Activated T-cell treated with anti-CD3 and anti-CD28 coated beads, Interleukin-2, amount 50 U/mL, for 24 hours (primary cell): ENCODE data around the gene ZNF865.

Source experiments
- DNase-seq: peaks from one replicate; pipeline ENCODE4 v3.0.0-alpha.2; 2020
- H3K27ac Mint-ChIP-seq: 2 replicates; pipeline ENCODE4 v1.8.0; 2020; ENCODE audit warnings: mild to moderate bottlenecking, mixed read lengths
- H3K27me3 Mint-ChIP-seq: 2 replicates; pipeline ENCODE4 v1.8.0; 2020; ENCODE audit warnings: mixed read lengths
- H3K36me3 Mint-ChIP-seq: 2 replicates; pipeline ENCODE4 v1.8.0; 2020; ENCODE audit warnings: low read depth, mixed read lengths
- H3K4me1 Mint-ChIP-seq: 2 replicates; pipeline ENCODE4 v1.8.0; 2020; ENCODE audit warnings: low read depth, mixed read lengths
- H3K4me3 Mint-ChIP-seq: 2 replicates; pipeline ENCODE4 v1.8.0; 2020; ENCODE audit warnings: mild to moderate bottlenecking, moderate library complexity, mixed read lengths
- H3K9me3 Mint-ChIP-seq: 2 replicates; pipeline ENCODE4 v1.8.0; 2020; ENCODE audit warnings: mixed read lengths

Gene ZNF865

DNA sequence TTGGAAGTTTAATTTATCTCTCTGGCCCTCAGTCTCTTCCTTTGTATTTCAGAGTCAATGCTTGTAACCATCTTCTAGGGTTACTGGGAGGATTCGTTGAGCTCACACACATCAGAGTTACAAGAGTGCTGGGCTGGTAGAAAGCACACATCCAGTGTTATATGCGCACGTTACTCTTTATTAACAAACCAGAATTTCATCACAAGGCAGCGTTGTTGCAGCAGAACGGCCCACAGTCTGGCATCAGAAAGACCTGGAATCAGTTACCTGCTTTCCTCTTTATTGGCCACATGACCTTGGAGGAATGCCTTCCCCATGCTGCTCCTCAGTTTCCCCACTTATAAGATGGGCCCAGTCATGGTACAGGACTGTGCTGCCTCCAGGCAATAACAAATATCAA, 3.9 kb downstream of the ZNF865 start:
- no peak overlapping the region for H3K4me3 Mint-ChIP-seq
- no peaks in the 10 kb centered on the region for H3K27me3 Mint-ChIP-seq
- no peak for DNase-seq
- peaks cover 62% of the 10 kb centered on the region for H3K4me1 Mint-ChIP-seq
- H3K9me3 Mint-ChIP-seq, result no peaks in the 10 kb centered on the region
- H3K27ac Mint-ChIP-seq, result peak overlapping the region; percentile 6
- peaks cover 69% of the 10 kb centered on the region for H3K36me3 Mint-ChIP-seq

- Mint-ChIP-seq H3K4me3 (no peak overlapping the region), H3K9me3 (no peaks in the 10 kb centered on the region), H3K27ac (peak overlapping the region; percentile 67)
Observed at GRCh38 chr19:55611300-55611982, 6.0 kb downstream of the ZNF865 start.

GRCh38 chr19:55611983-55612645, 6.7 kb downstream of the ZNF865 start:
- Mint-ChIP-seq H3K27me3 (no peaks in the 10 kb centered on the region), H3K4me1 (peaks cover 45% of the 10 kb centered on the region), H3K36me3 (peaks cover 72% of the 10 kb centered on the region), H3K4me3 (no peak overlapping the region), H3K27ac (peak overlapping the region; percentile 67), H3K9me3 (no peaks in the 10 kb centered on the region)
- DNase-seq, result no peak

More at GRCh38 chr19:55611300-55611982, 6.0 kb downstream of the ZNF865 start:
- DNase-seq, result no peak
- Mint-ChIP-seq H3K4me1 (peaks cover 51% of the 10 kb centered on the region), H3K27me3 (no peaks in the 10 kb centered on the region), H3K36me3 (peaks cover 73% of the 10 kb centered on the region)

GRCh38 chr19:55613396-55613795, 7.9 kb downstream of the ZNF865 start:
- Mint-ChIP-seq H3K27me3 (no peaks in the 10 kb centered on the region), H3K4me3 (no peak overlapping the region), H3K4me1 (peaks cover 35% of the 10 kb centered on the region), H3K36me3 (peaks cover 72% of the 10 kb centered on the region), H3K27ac (no peak overlapping the region), H3K9me3 (no peaks in the 10 kb centered on the region)
- no peak for DNase-seq

DNA sequence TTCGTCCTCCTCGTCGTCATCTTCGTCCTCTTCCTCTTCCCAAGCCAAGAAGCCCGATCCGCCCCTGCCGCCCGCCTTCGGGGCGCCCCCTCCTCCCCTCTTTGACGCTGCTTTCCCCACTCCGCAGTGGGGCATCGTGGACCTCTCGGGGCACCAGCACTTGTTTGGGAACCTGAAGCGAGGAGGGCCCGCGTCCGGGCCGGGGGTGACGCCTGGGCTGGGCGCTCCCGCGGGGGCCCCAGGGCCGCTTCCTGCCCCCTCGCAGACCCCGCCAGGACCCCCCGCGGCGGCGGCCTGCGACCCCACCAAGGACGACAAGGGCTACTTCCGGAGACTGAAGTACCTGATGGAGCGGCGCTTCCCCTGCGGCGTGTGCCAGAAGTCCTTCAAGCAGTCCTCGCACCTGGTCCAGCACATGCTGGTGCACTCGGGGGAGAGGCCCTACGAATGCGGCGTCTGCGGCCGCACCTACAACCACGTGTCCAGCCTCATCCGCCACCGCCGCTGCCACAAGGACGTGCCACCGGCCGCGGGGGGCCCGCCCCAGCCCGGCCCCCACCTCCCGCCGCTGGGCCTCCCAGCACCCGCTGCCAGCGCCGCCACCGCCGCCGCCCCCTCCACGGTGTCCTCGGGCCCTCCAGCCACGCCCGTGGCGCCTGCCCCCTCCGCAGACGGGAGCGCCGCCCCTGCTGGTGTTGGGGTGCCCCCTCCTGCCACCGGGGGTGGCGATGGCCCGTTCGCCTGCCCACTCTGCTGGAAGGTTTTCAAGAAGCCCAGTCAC, 8.7 kb downstream of the ZNF865 start:
- Mint-ChIP-seq H3K27ac (no peak overlapping the region), H3K27me3 (no peaks in the 10 kb centered on the region), H3K9me3 (no peaks in the 10 kb centered on the region), H3K36me3 (peaks cover 65% of the 10 kb centered on the region), H3K4me3 (no peak overlapping the region), H3K4me1 (peaks cover 30% of the 10 kb centered on the region)
- DNase-seq, result no peak

DNA sequence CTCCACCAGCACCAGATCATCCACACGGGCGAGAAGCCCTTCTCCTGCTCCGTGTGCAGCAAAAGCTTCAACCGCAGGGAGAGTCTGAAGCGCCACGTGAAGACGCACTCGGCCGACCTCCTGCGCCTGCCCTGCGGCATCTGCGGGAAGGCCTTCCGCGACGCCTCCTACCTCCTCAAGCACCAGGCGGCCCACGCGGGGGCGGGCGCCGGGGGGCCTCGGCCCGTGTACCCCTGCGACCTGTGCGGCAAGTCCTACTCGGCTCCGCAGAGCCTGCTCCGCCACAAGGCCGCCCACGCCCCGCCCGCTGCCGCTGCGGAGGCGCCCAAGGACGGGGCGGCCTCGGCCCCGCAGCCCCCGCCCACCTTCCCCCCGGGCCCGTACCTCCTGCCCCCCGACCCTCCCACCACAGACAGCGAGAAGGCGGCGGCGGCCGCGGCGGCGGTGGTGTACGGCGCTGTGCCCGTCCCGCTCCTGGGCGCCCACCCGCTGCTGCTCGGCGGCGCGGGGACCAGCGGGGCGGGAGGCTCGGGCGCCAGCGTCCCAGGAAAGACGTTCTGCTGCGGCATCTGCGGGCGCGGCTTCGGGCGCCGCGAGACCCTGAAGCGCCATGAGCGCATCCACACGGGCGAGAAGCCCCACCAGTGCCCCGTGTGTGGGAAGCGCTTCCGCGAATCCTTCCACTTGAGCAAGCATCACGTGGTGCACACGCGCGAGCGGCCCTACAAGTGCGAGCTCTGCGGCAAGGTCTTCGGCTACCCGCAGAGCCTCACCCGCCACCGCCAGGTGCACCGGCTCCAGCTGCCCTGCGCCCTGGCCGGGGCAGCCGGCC, 9.5 kb downstream of the ZNF865 start:
- Mint-ChIP-seq H3K4me3 (no peak overlapping the region), H3K36me3 (peaks cover 64% of the 10 kb centered on the region), H3K4me1 (peaks cover 30% of the 10 kb centered on the region)

DNA sequence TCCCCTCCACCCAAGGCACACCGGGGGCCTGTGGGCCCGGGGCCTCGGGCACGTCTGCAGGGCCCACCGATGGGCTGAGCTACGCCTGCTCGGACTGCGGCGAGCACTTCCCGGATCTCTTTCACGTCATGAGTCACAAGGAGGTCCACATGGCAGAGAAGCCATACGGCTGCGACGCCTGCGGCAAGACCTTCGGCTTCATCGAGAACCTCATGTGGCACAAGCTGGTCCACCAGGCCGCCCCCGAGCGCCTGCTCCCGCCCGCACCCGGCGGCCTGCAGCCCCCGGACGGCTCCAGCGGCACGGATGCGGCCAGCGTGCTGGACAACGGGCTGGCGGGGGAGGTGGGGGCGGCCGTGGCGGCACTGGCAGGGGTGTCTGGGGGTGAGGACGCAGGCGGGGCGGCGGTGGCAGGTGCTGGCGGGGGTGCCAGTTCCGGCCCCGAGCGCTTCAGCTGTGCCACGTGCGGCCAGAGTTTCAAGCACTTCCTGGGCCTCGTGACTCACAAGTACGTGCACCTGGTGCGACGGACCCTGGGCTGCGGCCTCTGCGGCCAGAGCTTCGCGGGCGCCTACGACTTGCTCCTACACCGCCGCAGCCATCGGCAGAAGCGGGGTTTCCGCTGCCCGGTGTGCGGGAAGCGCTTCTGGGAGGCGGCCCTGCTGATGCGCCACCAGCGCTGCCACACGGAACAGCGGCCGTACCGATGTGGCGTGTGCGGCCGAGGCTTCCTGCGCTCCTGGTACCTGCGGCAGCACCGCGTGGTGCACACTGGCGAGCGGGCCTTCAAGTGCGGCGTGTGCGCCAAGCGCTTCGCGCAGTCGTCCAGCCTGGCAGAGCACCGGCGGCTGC, 10.3 kb downstream of the ZNF865 start:
- H3K27me3 Mint-ChIP-seq, result no peaks in the 10 kb centered on the region
- no peaks in the 10 kb centered on the region for H3K9me3 Mint-ChIP-seq
- H3K4me3 Mint-ChIP-seq, result no peak overlapping the region
- H3K27ac Mint-ChIP-seq, result no peak overlapping the region
- H3K36me3 Mint-ChIP-seq, result peaks cover 64% of the 10 kb centered on the region
- peaks cover 32% of the 10 kb centered on the region for H3K4me1 Mint-ChIP-seq
- DNase-seq, result no peak

More for the DNA sequence above, 9.5 kb downstream of the ZNF865 start:
- Mint-ChIP-seq H3K27ac (no peak overlapping the region), H3K9me3 (no peaks in the 10 kb centered on the region), H3K27me3 (no peaks in the 10 kb centered on the region)
- no peak for DNase-seq

DNA sequence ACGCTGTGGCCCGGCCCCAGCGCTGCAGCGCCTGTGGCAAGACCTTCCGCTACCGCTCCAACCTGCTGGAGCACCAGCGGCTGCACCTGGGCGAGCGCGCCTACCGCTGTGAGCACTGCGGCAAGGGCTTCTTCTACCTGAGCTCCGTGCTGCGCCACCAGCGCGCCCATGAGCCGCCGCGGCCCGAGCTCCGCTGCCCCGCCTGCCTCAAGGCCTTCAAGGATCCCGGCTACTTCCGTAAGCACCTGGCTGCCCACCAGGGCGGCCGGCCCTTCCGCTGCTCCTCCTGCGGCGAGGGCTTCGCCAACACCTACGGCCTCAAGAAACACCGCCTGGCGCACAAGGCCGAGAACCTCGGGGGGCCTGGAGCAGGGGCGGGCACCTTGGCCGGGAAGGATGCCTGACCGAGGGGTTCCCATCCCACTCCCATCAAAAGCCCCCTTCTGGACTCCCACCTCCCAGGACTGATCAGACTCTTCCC, 11.0 kb downstream of the ZNF865 start:
- peaks cover 63% of the 10 kb centered on the region for H3K36me3 Mint-ChIP-seq
- no peak overlapping the region for H3K4me3 Mint-ChIP-seq
- no peak overlapping the region for H3K27ac Mint-ChIP-seq
- H3K4me1 Mint-ChIP-seq, result peaks cover 32% of the 10 kb centered on the region
- DNase-seq, result no peak
- H3K27me3 Mint-ChIP-seq, result no peaks in the 10 kb centered on the region
- no peaks in the 10 kb centered on the region for H3K9me3 Mint-ChIP-seq

GRCh38 chr19:55617426-55617825, 12.0 kb downstream of the ZNF865 start:
- Mint-ChIP-seq H3K4me1 (peaks cover 22% of the 10 kb centered on the region), H3K27ac (no peak overlapping the region), H3K36me3 (peaks cover 54% of the 10 kb centered on the region), H3K9me3 (no peaks in the 10 kb centered on the region), H3K4me3 (no peak overlapping the region), H3K27me3 (no peaks in the 10 kb centered on the region)
- no peak for DNase-seq

DNA sequence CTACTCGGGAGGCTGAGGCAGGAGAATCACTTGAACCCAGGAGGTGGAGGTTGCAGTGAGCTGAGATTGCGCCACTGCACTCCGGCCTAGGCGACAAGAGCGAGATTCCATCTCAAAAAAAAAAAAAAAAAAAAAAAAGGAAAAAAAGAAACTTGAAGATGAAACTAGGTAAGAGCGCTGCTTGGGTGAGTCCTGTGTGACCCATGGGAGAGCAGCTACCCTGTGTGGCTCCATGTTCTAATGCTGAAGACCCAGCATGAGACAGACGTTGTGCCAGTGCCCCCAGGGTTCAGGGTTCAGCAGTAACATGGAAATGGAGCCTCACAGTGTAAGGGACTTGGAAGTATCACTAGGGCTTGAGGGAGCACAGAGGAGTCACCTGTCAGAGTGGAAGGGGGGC, 13.0 kb downstream of the ZNF865 start:
- H3K9me3 Mint-ChIP-seq, result no peaks in the 10 kb centered on the region
- no peak overlapping the region for H3K27ac Mint-ChIP-seq
- peaks cover 44% of the 10 kb centered on the region for H3K36me3 Mint-ChIP-seq
- H3K27me3 Mint-ChIP-seq, result no peaks in the 10 kb centered on the region
- H3K4me3 Mint-ChIP-seq, result no peak overlapping the region
- no peak for DNase-seq
- peaks cover 25% of the 10 kb centered on the region for H3K4me1 Mint-ChIP-seq

- no peaks in the 10 kb centered on the region for H3K9me3 Mint-ChIP-seq
- H3K36me3 Mint-ChIP-seq, result peaks cover 44% of the 10 kb centered on the region
- H3K4me3 Mint-ChIP-seq, result no peak overlapping the region
- peaks cover 31% of the 10 kb centered on the region for H3K4me1 Mint-ChIP-seq
- DNase-seq, result no peak
- no peaks in the 10 kb centered on the region for H3K27me3 Mint-ChIP-seq
- no peak overlapping the region for H3K27ac Mint-ChIP-seq
Observed at GRCh38 chr19:55619286-55619685, 13.8 kb downstream of the ZNF865 start.

- Mint-ChIP-seq H3K27me3 (no peaks in the 10 kb centered on the region), H3K9me3 (no peaks in the 10 kb centered on the region), H3K36me3 (peaks cover 40% of the 10 kb centered on the region), H3K4me3 (no peak overlapping the region), H3K27ac (peak overlapping the region; percentile 44), H3K4me1 (peaks cover 39% of the 10 kb centered on the region)
- no peak for DNase-seq
Observed at GRCh38 chr19:55620410-55621204, 15.2 kb downstream of the ZNF865 start.

DNA sequence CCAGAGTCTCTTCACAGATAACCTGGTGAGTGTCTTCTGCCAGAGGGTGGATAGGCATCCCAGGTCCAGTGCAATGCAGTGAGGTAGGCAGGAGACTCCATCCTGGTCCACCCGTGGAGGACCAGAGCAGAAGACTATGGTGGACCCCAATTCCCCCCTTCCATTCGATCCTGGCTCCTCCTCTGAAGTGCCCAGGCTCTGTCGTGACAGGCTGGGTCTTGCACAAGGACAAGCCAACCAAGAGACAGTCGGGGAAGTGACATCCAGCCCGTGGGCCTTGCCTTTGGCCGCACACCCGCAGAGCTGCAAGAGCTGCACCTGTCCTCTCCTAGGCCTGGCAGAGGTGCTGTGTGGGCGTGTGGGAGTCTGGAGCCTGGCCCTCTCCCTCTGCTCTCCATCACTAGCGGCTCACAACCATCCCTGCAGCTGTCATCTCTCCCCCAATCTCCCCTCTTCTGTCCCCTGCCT, 15.8 kb downstream of the ZNF865 start:
- H3K4me3 Mint-ChIP-seq, result no peak overlapping the region
- no peaks in the 10 kb centered on the region for H3K9me3 Mint-ChIP-seq
- peaks cover 44% of the 10 kb centered on the region for H3K4me1 Mint-ChIP-seq
- H3K36me3 Mint-ChIP-seq, result peaks cover 35% of the 10 kb centered on the region
- no peaks in the 10 kb centered on the region for H3K27me3 Mint-ChIP-seq
- H3K27ac Mint-ChIP-seq, result no peak overlapping the region
- DNase-seq, result no peak
